Transverse colon (tissue), 4 donors: ENCODE results near the gene MT1E. TPM values are rescaled to one million over a fixed set of nuclear protein-coding genes. Genes with fewer than 3 reads are reported as not detected.
A peak's percentile ranks its signal among the peaks of the same experiment; 100 is the strongest.

Source experiments
- DNase-seq: peaks from one replicate; pipeline ENCODE4 v3.0.0-alpha.2; 2019
- H3K27ac ChIP-seq, 4 donors: fragments of 200-600 bp; sonication (generic); 2 replicates each; pipeline ENCODE4 v1.5.1; 2016 to 2018; ENCODE audit warnings: inconsistent platforms in 4 of 4
- H3K27me3 ChIP-seq: fragments of 200-600 bp; sonication (generic); 2 replicates; pipeline ENCODE4 v1.5.1; 2017; ENCODE audit warnings: inconsistent platforms
- H3K36me3 ChIP-seq, 4 donors: fragments of 200-600 bp; sonication (generic); 2 replicates each; pipeline ENCODE4 v1.5.1; 2017 to 2019; ENCODE audit warnings: inconsistent platforms in 4 of 4
- H3K4me1 ChIP-seq, 4 donors: fragments of 200-600 bp; sonication (generic); 2 replicates each; pipeline ENCODE4 v1.5.1; 2017 to 2020; ENCODE audit warnings: inconsistent platforms in 4 of 4
- H3K4me3 ChIP-seq, 4 donors: fragments of 200-600 bp; sonication (generic); 1 replicate in 1 of 4; 2 replicates in 3 of 4; pipeline versions ENCODE4 v1.5.1 to v1.6.1; 2017 to 2019; ENCODE audit warnings: inconsistent platforms in 4 of 4
- H3K9me3 ChIP-seq, 2 donors: fragments of 200-600 bp; sonication (generic); 2 replicates each; pipeline ENCODE4 v1.5.1; 2017 to 2019; ENCODE audit warnings: inconsistent platforms in 2 of 2
- EP300 ChIP-seq: sonication (generic); formaldehyde crosslinking; IDR thresholded peaks from one replicate; pipeline ENCODE4 v1.6.1; 2017; ENCODE audit warnings: antibody characterized with exemption, low read depth
- POLR2A ChIP-seq: fragments of 450-650 bp; IDR thresholded peaks from one replicate; pipeline ENCODE4 v1.6.1; 2016; ENCODE audit warnings: antibody characterized with exemption, mild to moderate bottlenecking, moderate library complexity
- POLR2AphosphoS5 ChIP-seq, 3 donors: sonication (generic); formaldehyde crosslinking; IDR thresholded peaks; one replicate each; pipeline ENCODE4 v1.6.1; 2016; ENCODE audit warnings: antibody characterized with exemption in 3 of 3
- WGBS, 2 donors: methylation state at CpG; one replicate each; pipeline ENCODE4 v1.1.5; 2018; ENCODE audit warnings: low coverage in 1 of 2; 5-methylcytosine and 5-hydroxymethylcytosine counted together
- in situ Hi-C, 4 donors: fragments of 200-750 bp; cut with MboI; loops; one replicate each; pipeline versions ENCODE4 v1.15.0 to v1.15.1; 2017; ENCODE audit warnings: low sequenced_read_pairs in 3 of 4, low pct_ligation_motif_present in 1 of 4, low pct_unique_long_range_greater_than_20kb in 1 of 4
- intact Hi-C: fragments of 100-400 bp; cut with DNase I; formaldehyde crosslinking; loops from one replicate; pipeline ENCODE4 v1.15.1; 2023; ENCODE audit warnings: low total_unique reads
- total RNA-seq, 4 donors: library from RNA; depleted of rRNA; stranded (reverse); fragments of >200 nt; gene quantifications; one replicate each; pipeline ENCODE4 v1.1.0, GENCODE V29; 2016
- TF ChIP-seq, protein P1 (sequence below), 5 experiments: fragments of 200-600 bp in 3 of 5; fragments of 450-650 bp in 2 of 5; sonication (generic) in 3 of 5; IDR thresholded peaks; 1 replicate in 2 of 5; 2 replicates in 3 of 5; pipeline ENCODE4 v1.5.1; 2016 to 2017; ENCODE audit warnings: antibody characterized with exemption in 5 of 5, inconsistent platforms in 3 of 5, mild to moderate bottlenecking in 2 of 5, moderate library complexity in 1 of 5

The MT1E gene
- total RNA-seq, 4 donors from 2014 or later = 109 to 1,058 (median 257) TPM

DNA sequence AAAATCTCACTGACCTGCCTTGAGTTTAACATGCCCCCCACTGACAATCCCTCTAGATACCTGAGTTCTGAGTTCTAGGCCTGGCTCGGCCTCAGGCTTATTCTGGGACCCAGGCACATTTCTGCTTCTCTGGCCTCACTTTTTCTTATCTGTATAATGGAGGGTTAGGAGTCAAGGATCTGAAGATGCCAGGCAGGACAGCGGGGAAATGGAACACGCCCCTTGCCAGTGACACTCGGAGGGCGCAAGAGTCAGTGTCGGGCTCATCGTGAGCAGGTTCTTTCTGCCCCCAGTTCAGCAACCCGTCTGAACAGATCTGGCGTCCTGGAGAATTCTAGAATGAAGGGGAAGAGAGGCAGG is 36.8 kb upstream of the MT1E start:
- TF ChIP-seq, protein P1, sequence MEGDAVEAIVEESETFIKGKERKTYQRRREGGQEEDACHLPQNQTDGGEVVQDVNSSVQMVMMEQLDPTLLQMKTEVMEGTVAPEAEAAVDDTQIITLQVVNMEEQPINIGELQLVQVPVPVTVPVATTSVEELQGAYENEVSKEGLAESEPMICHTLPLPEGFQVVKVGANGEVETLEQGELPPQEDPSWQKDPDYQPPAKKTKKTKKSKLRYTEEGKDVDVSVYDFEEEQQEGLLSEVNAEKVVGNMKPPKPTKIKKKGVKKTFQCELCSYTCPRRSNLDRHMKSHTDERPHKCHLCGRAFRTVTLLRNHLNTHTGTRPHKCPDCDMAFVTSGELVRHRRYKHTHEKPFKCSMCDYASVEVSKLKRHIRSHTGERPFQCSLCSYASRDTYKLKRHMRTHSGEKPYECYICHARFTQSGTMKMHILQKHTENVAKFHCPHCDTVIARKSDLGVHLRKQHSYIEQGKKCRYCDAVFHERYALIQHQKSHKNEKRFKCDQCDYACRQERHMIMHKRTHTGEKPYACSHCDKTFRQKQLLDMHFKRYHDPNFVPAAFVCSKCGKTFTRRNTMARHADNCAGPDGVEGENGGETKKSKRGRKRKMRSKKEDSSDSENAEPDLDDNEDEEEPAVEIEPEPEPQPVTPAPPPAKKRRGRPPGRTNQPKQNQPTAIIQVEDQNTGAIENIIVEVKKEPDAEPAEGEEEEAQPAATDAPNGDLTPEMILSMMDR (IDR thresholded peaks at IDR 0.05) = no peak
- TF ChIP-seq POLR2AphosphoS5 (IDR thresholded peaks at IDR 0.05) = no peak
- no peak for TF ChIP-seq POLR2A
- TF ChIP-seq EP300 = no peak
- no peak for DNase-seq
- H3K27me3 ChIP-seq = peaks cover 39% of the 10 kb centered on the region
- in situ Hi-C loops (loop anchor here in 1 of 4 donors (10.0 kb wide), 1 partner anchor 116 kb away; no protein-coding TSS in a partner anchor), intact Hi-C loops (no loop called here)
- no peaks in the 10 kb centered on the region for H3K9me3 ChIP-seq
- WGBS, 2 donors = 40% methylated on average over 9 of the region's 9 CpGs; no CpG with 5 or more reads in 1 of the 2 donors
- no peak overlapping the region for H3K27ac ChIP-seq
- H3K4me3 ChIP-seq = peak overlapping the region in 3 of 4 donors; percentile 9 to 53 (median 41)
- H3K36me3 ChIP-seq = no peaks in the 10 kb centered on the region
- peaks cover 0 to 13% (median 11%) of the 10 kb centered on the region in 4 donors for H3K4me1 ChIP-seq

DNA sequence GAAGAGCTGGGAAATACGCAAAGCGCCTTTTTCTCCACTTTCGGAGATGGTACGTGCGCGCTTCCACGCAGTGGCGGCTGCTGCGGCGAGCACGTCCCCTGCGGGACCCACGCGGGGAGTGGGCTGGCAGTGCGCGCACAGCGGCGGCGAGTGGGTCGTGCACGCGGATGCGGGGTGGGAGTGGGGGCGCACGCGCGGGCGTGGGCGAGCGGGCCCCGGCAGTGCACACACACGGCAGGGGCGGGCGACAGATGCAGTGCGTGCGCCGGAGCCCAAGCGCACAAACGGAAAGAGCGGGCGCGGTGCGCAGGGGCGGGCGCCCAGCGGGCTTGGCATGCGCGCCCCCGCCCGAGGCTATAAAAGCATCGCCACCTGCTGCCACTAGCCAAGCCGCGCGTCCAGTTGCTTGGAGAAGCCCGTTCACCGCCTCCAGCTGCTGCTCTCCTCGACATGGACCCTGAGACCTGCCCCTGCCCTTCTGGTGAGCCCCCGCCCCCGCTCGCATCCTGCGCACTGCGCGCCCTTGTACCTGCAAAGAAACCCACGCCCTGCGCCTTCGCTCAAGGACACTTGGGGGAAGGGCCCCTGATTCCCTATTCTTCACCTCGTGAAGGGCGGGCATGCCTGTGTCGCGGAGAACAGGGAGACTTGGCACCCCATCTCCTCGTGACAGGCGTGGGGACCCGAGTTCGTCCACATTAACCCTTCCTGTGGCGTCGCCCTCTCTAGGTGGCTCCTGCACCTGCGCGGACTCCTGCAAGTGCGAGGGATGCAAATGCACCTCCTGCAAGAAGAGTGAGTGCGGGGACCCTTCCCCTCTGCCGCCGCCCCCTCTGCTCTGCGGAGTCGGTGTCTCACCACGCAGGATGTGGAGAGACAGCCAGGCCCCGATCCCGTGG is 36.2 kb upstream of the MT1E start, which contains the start of gene MT3:
TSS of gene MT3 (plus strand) at position 388 of the 899 bp plus-strand sequence. CDS start at position 451, 63 bp downstream.
- peaks cover 0 to 13% (median 11%) of the 10 kb centered on the region in 4 donors for H3K4me1 ChIP-seq
- no peak for TF ChIP-seq EP300
- no peak for TF ChIP-seq POLR2AphosphoS5 (IDR thresholded peaks at IDR 0.05)
- TF ChIP-seq POLR2A = no peak
- TF ChIP-seq, protein P1 (IDR thresholded peaks at IDR 0.05) = no peak
- WGBS, 2 donors = 7 to 38% methylated on average over 8 to 86 of the region's 87 CpGs
- H3K9me3 ChIP-seq = no peaks in the 10 kb centered on the region
- peak within 1 kb of the TSS in 3 of 4 donors; percentile 9 to 53 (median 41) for H3K4me3 ChIP-seq
- H3K27me3 ChIP-seq = peaks cover 39% of the 10 kb centered on the region
- in situ Hi-C loops = loop anchor here in 1 of 4 donors (10.0 kb wide), 1 partner anchor 115 kb away; no protein-coding TSS in a partner anchor
- no peaks in the 10 kb centered on the region for H3K36me3 ChIP-seq
- DNase-seq = peak; percentile 38
- no peak within 1 kb of the TSS for H3K27ac ChIP-seq
- intact Hi-C loops = no loop called here

DNA sequence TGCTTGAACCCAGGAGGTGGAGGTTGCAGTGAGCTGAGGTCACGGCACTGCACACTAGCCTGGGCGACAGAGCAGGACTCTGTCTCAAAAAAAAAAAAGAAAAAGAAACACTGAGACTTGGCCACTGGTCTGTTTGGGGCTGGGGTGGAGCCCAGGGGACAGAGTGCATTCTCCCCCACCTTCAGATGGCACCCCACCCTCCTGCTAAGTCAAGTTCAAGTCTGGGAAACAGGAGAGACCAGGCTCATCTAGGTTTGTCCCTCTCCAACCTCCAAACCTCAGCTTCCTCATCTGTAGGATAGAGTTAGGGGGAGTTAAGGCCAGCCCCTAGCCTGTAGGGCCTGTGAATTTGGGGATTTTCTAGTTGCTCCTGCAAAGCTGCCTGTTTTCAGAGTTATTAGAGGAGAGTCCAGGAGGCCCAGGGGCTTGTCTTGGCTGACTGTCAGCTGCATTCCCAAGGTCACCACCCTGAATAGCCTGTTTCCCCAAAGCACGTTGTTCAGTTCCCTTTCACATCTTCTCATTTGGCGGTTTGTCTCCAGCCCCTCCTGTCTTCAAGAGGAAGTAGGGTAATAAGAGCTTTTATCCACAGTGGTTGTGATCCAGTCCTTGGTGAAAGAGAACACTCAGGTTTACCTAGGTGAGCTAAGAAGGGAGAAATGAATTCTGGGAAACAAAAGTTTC is 34.1 kb upstream of the MT1E start:
- intact Hi-C loops = no loop called here
- in situ Hi-C loops = no loop called here

More for the DNA sequence above, 34.1 kb upstream of the MT1E start:
- no peak for DNase-seq
- Histone ChIP-seq H3K27me3 (peaks cover 39% of the 10 kb centered on the region), H3K4me3 (no peak overlapping the region), H3K27ac (no peak overlapping the region), H3K4me1 (peaks cover 0 to 13% (median 11%) of the 10 kb centered on the region in 4 donors), H3K9me3 (no peaks in the 10 kb centered on the region), H3K36me3 (no peaks in the 10 kb centered on the region)
- no peak for TF ChIP-seq EP300
- no peak for TF ChIP-seq POLR2A
- TF ChIP-seq, protein P1 (IDR thresholded peaks at IDR 0.05) = no peak
- TF ChIP-seq POLR2AphosphoS5 (IDR thresholded peaks at IDR 0.05) = no peak
- WGBS, 2 donors = 42 to 51% methylated on average over 2 to 4 of the region's 4 CpGs
